ENCODE results near the gene MYRFL.

- TF ChIP-seq, protein P1, sequence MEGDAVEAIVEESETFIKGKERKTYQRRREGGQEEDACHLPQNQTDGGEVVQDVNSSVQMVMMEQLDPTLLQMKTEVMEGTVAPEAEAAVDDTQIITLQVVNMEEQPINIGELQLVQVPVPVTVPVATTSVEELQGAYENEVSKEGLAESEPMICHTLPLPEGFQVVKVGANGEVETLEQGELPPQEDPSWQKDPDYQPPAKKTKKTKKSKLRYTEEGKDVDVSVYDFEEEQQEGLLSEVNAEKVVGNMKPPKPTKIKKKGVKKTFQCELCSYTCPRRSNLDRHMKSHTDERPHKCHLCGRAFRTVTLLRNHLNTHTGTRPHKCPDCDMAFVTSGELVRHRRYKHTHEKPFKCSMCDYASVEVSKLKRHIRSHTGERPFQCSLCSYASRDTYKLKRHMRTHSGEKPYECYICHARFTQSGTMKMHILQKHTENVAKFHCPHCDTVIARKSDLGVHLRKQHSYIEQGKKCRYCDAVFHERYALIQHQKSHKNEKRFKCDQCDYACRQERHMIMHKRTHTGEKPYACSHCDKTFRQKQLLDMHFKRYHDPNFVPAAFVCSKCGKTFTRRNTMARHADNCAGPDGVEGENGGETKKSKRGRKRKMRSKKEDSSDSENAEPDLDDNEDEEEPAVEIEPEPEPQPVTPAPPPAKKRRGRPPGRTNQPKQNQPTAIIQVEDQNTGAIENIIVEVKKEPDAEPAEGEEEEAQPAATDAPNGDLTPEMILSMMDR (conservative IDR thresholded peaks at IDR 0.05; ENCODE audit: low read length) = no peak
- no peak for TF ChIP-seq EZH2phosphoT487 (IDR thresholded peaks at IDR 0.05; ENCODE audit: borderline replicate concordance)
Measured at GRCh38 chr12:69905801-69906200, 80.8 kb downstream of the MYRFL start.
